Neuron (in vitro differentiated cells): ENCODE results near the gene NKX1-2.

Source experiments
- H2AFZ ChIP-seq: one replicate; pipeline ENCODE4 v1.6.1; 2013; ENCODE audit warnings: low read depth, mild to moderate bottlenecking, inconsistent platforms, low read length, moderate library complexity
- H3K27me3 ChIP-seq: one replicate; pipeline ENCODE4 v1.6.1; 2013; ENCODE audit warnings: low read length; ENCODE audit not compliant: insufficient read depth
- H3K36me3 ChIP-seq: one replicate; pipeline ENCODE4 v1.6.1; 2013; ENCODE audit warnings: low read length; ENCODE audit not compliant: insufficient read depth
- H3K4me1 ChIP-seq: one replicate; pipeline ENCODE4 v1.6.1; 2013; ENCODE audit warnings: low read length; ENCODE audit not compliant: insufficient read depth
- H3K4me3 ChIP-seq: 2 replicates; pipeline ENCODE4 v1.5.1; 2013; ENCODE audit warnings: mild to moderate bottlenecking, low read length, moderate library complexity
- H3K9me3 ChIP-seq: one replicate; pipeline ENCODE4 v1.6.1; 2013; ENCODE audit warnings: low read length

The NKX1-2 gene

GRCh38 chr10:124484031-124484430 is 34.2 kb upstream of the NKX1-2 start:
- Histone ChIP-seq H3K36me3 (no peaks in the 10 kb centered on the region), H3K4me1 (peaks cover 30% of the 10 kb centered on the region), H3K27me3 (no peaks in the 10 kb centered on the region), H3K9me3 (peaks cover 3% of the 10 kb centered on the region), H3K4me3 (no peak overlapping the region), H2AFZ (no peak overlapping the region)

- no peak overlapping the region for H3K4me3 ChIP-seq
- peaks cover 35% of the 10 kb centered on the region for H3K4me1 ChIP-seq
- H3K27me3 ChIP-seq: no peaks in the 10 kb centered on the region
- no peaks in the 10 kb centered on the region for H3K36me3 ChIP-seq
- H3K9me3 ChIP-seq: peaks cover 3% of the 10 kb centered on the region
- no peak overlapping the region for H2AFZ ChIP-seq
These were observed 33.0 kb upstream of the NKX1-2 start for GRCh38 chr10:124482876-124483275.

GRCh38 chr10:124482236-124482800 is 32.5 kb upstream of the NKX1-2 start:
- Histone ChIP-seq H3K27me3 (no peaks in the 10 kb centered on the region), H2AFZ (no peak overlapping the region), H3K4me3 (no peak overlapping the region), H3K9me3 (peaks cover 3% of the 10 kb centered on the region), H3K36me3 (no peaks in the 10 kb centered on the region), H3K4me1 (peaks cover 41% of the 10 kb centered on the region)

GRCh38 chr10:124481717-124482116 is 31.9 kb upstream of the NKX1-2 start:
- H3K27me3 ChIP-seq: no peaks in the 10 kb centered on the region
- H2AFZ ChIP-seq: no peak overlapping the region
- no peak overlapping the region for H3K4me3 ChIP-seq
- H3K36me3 ChIP-seq: no peaks in the 10 kb centered on the region
- peaks cover 2% of the 10 kb centered on the region for H3K9me3 ChIP-seq
- peaks cover 41% of the 10 kb centered on the region for H3K4me1 ChIP-seq

GRCh38 chr10:124480860-124481259 is 31.0 kb upstream of the NKX1-2 start:
- peaks cover 39% of the 10 kb centered on the region for H3K4me1 ChIP-seq
- no peaks in the 10 kb centered on the region for H3K36me3 ChIP-seq
- no peaks in the 10 kb centered on the region for H3K27me3 ChIP-seq
- no peaks in the 10 kb centered on the region for H3K9me3 ChIP-seq
- H3K4me3 ChIP-seq: no peak overlapping the region
- no peak overlapping the region for H2AFZ ChIP-seq

- H3K4me3 ChIP-seq: no peak overlapping the region
- H3K4me1 ChIP-seq: peaks cover 17% of the 10 kb centered on the region
- H2AFZ ChIP-seq: no peak overlapping the region
- H3K27me3 ChIP-seq: no peaks in the 10 kb centered on the region
- H3K36me3 ChIP-seq: no peaks in the 10 kb centered on the region
- H3K9me3 ChIP-seq: no peaks in the 10 kb centered on the region
These were observed 28.7 kb upstream of the NKX1-2 start for GRCh38 chr10:124478515-124478914.

GRCh38 chr10:124477614-124478363 is 28.0 kb upstream of the NKX1-2 start:
- H2AFZ ChIP-seq: no peak overlapping the region
- no peaks in the 10 kb centered on the region for H3K27me3 ChIP-seq
- H3K36me3 ChIP-seq: no peaks in the 10 kb centered on the region
- no peaks in the 10 kb centered on the region for H3K9me3 ChIP-seq
- H3K4me3 ChIP-seq: no peak overlapping the region
- H3K4me1 ChIP-seq: peaks cover 17% of the 10 kb centered on the region

GRCh38 chr10:124476043-124476725 is 26.3 kb upstream of the NKX1-2 start:
- H3K9me3 ChIP-seq: no peaks in the 10 kb centered on the region

GRCh38 chr10:124474514-124475070 is 24.8 kb upstream of the NKX1-2 start:
- Histone ChIP-seq H3K36me3 (no peaks in the 10 kb centered on the region), H3K4me3 (no peak overlapping the region), H3K4me1 (peaks cover 11% of the 10 kb centered on the region), H3K9me3 (no peaks in the 10 kb centered on the region), H3K27me3 (no peaks in the 10 kb centered on the region), H2AFZ (no peak overlapping the region)

More at GRCh38 chr10:124476043-124476725, 26.3 kb upstream of the NKX1-2 start:
- Histone ChIP-seq H3K36me3 (no peaks in the 10 kb centered on the region), H3K4me1 (peaks cover 17% of the 10 kb centered on the region), H3K4me3 (no peak overlapping the region), H2AFZ (no peak overlapping the region), H3K27me3 (no peaks in the 10 kb centered on the region)

GRCh38 chr10:124473070-124473469 is 23.2 kb upstream of the NKX1-2 start:
- H3K4me3 ChIP-seq: no peak overlapping the region
- H3K27me3 ChIP-seq: no peaks in the 10 kb centered on the region
- no peaks in the 10 kb centered on the region for H3K36me3 ChIP-seq
- H3K9me3 ChIP-seq: no peaks in the 10 kb centered on the region
- H2AFZ ChIP-seq: no peak overlapping the region
- H3K4me1 ChIP-seq: peaks cover 7% of the 10 kb centered on the region

- Histone ChIP-seq H3K9me3 (no peaks in the 10 kb centered on the region), H3K4me1 (no peaks in the 10 kb centered on the region), H3K4me3 (no peak overlapping the region), H2AFZ (no peak overlapping the region), H3K36me3 (no peaks in the 10 kb centered on the region), H3K27me3 (no peaks in the 10 kb centered on the region)
These were observed 22.2 kb upstream of the NKX1-2 start for GRCh38 chr10:124472071-124472470.

GRCh38 chr10:124470544-124471434 is 21.0 kb upstream of the NKX1-2 start:
- H3K4me1 ChIP-seq: peaks cover 5% of the 10 kb centered on the region
- no peaks in the 10 kb centered on the region for H3K36me3 ChIP-seq
- H3K9me3 ChIP-seq: no peaks in the 10 kb centered on the region
- no peak overlapping the region for H3K4me3 ChIP-seq
- no peaks in the 10 kb centered on the region for H3K27me3 ChIP-seq
- H2AFZ ChIP-seq: no peak overlapping the region
